HEK293 (cell line): ENCODE results near the gene FBXL4.

ENCODE experiments used
- CTCF ChIA-PET: fragments of 350-600 bp; formaldehyde crosslinking; extraction: SDS; loops from one replicate; lab custom pipeline; 2021; ENCODE audit warnings: antibody characterized with exemption; lab: Yijun Ruan, JAX
- POLR2A ChIA-PET: fragments of 300-600 bp; formaldehyde crosslinking; extraction: SDS; loops from one replicate; lab custom pipeline; 2020; ENCODE audit warnings: antibody characterized with exemption, inconsistent platforms; lab: Yijun Ruan, JAX
- H3K27ac ChIP-seq: fragments of 200-500 bp; sonication (Bioruptor generic); 2 replicates; pipeline ENCODE4 v1.5.1; 2014; ENCODE audit warnings: low read depth, low read length, control low read depth, inconsistent platforms; ENCODE audit errors: extremely low read depth
- H3K36me3 ChIP-seq, 2 experiments: fragments of 200-500 bp in 1 of 2; sonication (Bioruptor generic) in 1 of 2; 1 replicate in 1 of 2; 2 replicates in 1 of 2; pipeline ENCODE4 v1.5.1; 2014 to 2017; ENCODE audit warnings: inconsistent platforms in 2 of 2, low read length in 2 of 2; ENCODE audit not compliant: control insufficient read depth in 2 of 2, insufficient read depth in 1 of 2
- H3K4me1 ChIP-seq: fragments of 200-500 bp; sonication (Bioruptor generic); 2 replicates; pipeline ENCODE4 v1.5.1; 2014; ENCODE audit warnings: mild to moderate bottlenecking, low read length, inconsistent platforms; ENCODE audit not compliant: control insufficient read depth, insufficient read depth
- H3K4me3 ChIP-seq: 2 replicates; pipeline ENCODE4 v1.5.1; 2011; ENCODE audit warnings: low read depth, mild to moderate bottlenecking, control low read depth, low read length, moderate library complexity
- H3K9me3 ChIP-seq: fragments of 200-500 bp; sonication (Bioruptor generic); 2 replicates; pipeline ENCODE4 v1.5.1; 2014; ENCODE audit warnings: low read depth, low read length, inconsistent platforms; ENCODE audit not compliant: control insufficient read depth, insufficient read depth
- BCL6B ChIP-seq: fragments of 450-650 bp; formaldehyde crosslinking; IDR thresholded peaks from 2 replicates; pipeline ENCODE4 v1.5.1; 2017; ENCODE audit warnings: missing biosample characterization, missing genetic modification characterization
- KLF10 ChIP-seq: fragments of 450-650 bp; IDR thresholded peaks from 2 replicates; pipeline ENCODE4 v1.5.1; 2018; ENCODE audit warnings: missing biosample characterization, mild to moderate bottlenecking, missing genetic modification characterization
- MEIS1 ChIP-seq: sonication (generic); formaldehyde crosslinking; IDR thresholded peaks from 2 replicates; pipeline ENCODE4 v1.8.1; 2022; ENCODE audit warnings: missing genetic modification reagents, mild to moderate bottlenecking, borderline replicate concordance
- ZBTB1 ChIP-seq: fragments of 450-650 bp; formaldehyde crosslinking; IDR thresholded peaks from 2 replicates; pipeline ENCODE4 v1.5.1; 2016; ENCODE audit warnings: missing biosample characterization, missing genetic modification characterization
- ZBTB20 ChIP-seq: fragments of 450-650 bp; formaldehyde crosslinking; IDR thresholded peaks from 2 replicates; pipeline ENCODE4 v1.5.1; 2016; ENCODE audit warnings: missing biosample characterization, missing genetic modification characterization
- ZFP37 ChIP-seq: fragments of 450-650 bp; formaldehyde crosslinking; IDR thresholded peaks from 2 replicates; pipeline ENCODE4 v1.5.1; 2016; ENCODE audit warnings: missing biosample characterization, missing genetic modification characterization
- ZFP69B ChIP-seq: fragments of 450-650 bp; formaldehyde crosslinking; IDR thresholded peaks from 2 replicates; pipeline ENCODE4 v1.5.1; 2016; ENCODE audit warnings: missing biosample characterization, missing genetic modification characterization
- ZNF121 ChIP-seq: fragments of 450-650 bp; formaldehyde crosslinking; IDR thresholded peaks from 2 replicates; pipeline ENCODE4 v1.5.1; 2016; ENCODE audit warnings: missing biosample characterization, missing genetic modification characterization
- ZNF133 ChIP-seq: fragments of 450-650 bp; formaldehyde crosslinking; IDR thresholded peaks from 2 replicates; pipeline ENCODE4 v1.5.1; 2016; ENCODE audit warnings: missing biosample characterization, missing genetic modification characterization
- ZNF140 ChIP-seq: fragments of 450-650 bp; formaldehyde crosslinking; IDR thresholded peaks from 2 replicates; pipeline ENCODE4 v1.5.1; 2016; ENCODE audit warnings: missing biosample characterization, missing genetic modification characterization
- ZNF24 ChIP-seq: fragments of 450-650 bp; formaldehyde crosslinking; IDR thresholded peaks from 2 replicates; pipeline ENCODE4 v1.5.1; 2016; ENCODE audit warnings: missing biosample characterization, missing genetic modification characterization
- ZNF423 ChIP-seq: fragments of 450-650 bp; formaldehyde crosslinking; IDR thresholded peaks from 2 replicates; pipeline ENCODE4 v1.5.1; 2016; ENCODE audit warnings: missing biosample characterization, missing genetic modification characterization
- ZNF596 ChIP-seq: fragments of 450-650 bp; IDR thresholded peaks from 2 replicates; pipeline ENCODE4 v1.5.0; 2018; ENCODE audit warnings: missing biosample characterization, mild to moderate bottlenecking, missing genetic modification characterization, moderate library complexity
- ZNF776 ChIP-seq: fragments of 450-650 bp; formaldehyde crosslinking; IDR thresholded peaks from 2 replicates; pipeline ENCODE4 v1.5.0; 2017; ENCODE audit warnings: missing biosample characterization, missing genetic modification characterization, borderline replicate concordance
- ZSCAN30 ChIP-seq: fragments of 450-650 bp; IDR thresholded peaks from 2 replicates; pipeline ENCODE4 v1.5.1; 2018; ENCODE audit warnings: missing biosample characterization, mild to moderate bottlenecking, missing genetic modification characterization, moderate library complexity
- ZXDB ChIP-seq: fragments of 450-650 bp; formaldehyde crosslinking; IDR thresholded peaks from 2 replicates; pipeline ENCODE4 v1.5.1; 2016; ENCODE audit warnings: missing biosample characterization, missing genetic modification characterization
- TF ChIP-seq, protein P1 (sequence below): fragments of 450-650 bp; formaldehyde crosslinking; IDR thresholded peaks from 2 replicates; pipeline ENCODE4 v1.5.1; 2016; ENCODE audit warnings: missing biosample characterization, missing genetic modification characterization
- TF ChIP-seq, protein P2 (sequence below): fragments of 450-650 bp; formaldehyde crosslinking; IDR thresholded peaks from 2 replicates; pipeline ENCODE4 v1.5.1; 2016; ENCODE audit warnings: missing biosample characterization, missing genetic modification characterization, borderline replicate concordance

FBXL4 gene

DNA sequence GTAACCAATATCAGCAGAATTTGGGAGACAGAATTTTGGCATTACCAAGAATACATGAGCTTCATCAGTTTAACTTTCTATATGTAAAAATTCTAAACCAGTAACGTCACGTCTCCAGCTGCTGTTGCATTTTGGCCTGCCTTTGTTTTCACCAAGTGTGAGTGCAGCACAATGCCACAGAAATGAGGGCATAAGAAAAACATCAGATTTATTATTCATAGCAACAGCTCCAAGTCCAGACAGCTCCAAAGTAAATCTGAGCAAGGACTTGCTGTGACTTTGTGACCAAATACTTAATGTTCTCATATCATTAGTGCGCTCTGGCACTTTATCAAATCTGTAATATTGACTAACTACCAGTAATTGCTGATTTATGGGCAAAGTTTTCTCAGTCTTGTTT lies 11.0 kb upstream of the FBXL4 start:
- TF ChIP-seq ZNF121 (tag by site-specific recombination): no peak
- TF ChIP-seq ZNF776 (tag by site-specific recombination): no peak
- no peak for TF ChIP-seq ZNF423
- TF ChIP-seq KLF10 (tag by site-specific recombination): no peak
- no peak for TF ChIP-seq MEIS1 (CRISPR knock-in tag)
- no peak for TF ChIP-seq BCL6B (tag by site-specific recombination)
- no peak for TF ChIP-seq ZBTB20 (tag by site-specific recombination)
- TF ChIP-seq ZNF133 (tag by site-specific recombination): no peak
- no peak for TF ChIP-seq ZNF596 (tag by site-specific recombination)
- no peak for TF ChIP-seq ZNF140 (tag by site-specific recombination)
- TF ChIP-seq ZXDB: no peak
- no peak for TF ChIP-seq ZNF24 (tag by site-specific recombination)
- no peak for TF ChIP-seq ZSCAN30 (tag by site-specific recombination)
- TF ChIP-seq, protein P1, sequence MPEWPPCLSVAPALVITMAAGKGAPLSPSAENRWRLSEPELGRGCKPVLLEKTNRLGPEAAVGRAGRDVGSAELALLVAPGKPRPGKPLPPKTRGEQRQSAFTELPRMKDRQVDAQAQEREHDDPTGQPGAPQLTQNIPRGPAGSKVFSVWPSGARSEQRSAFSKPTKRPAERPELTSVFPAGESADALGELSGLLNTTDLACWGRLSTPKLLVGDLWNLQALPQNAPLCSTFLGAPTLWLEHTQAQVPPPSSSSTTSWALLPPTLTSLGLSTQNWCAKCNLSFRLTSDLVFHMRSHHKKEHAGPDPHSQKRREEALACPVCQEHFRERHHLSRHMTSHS: no peak
- no peak overlapping the region for H3K4me3 ChIP-seq
- POLR2A ChIA-PET: interaction anchor here (0.8 kb wide), 1 partner anchor 11 kb away, joined by 4 read pairs; no protein-coding TSS in a partner anchor
- H3K36me3 ChIP-seq: no peaks in the 10 kb centered on the region
- H3K27ac ChIP-seq: no peak overlapping the region
- CTCF ChIA-PET: interaction anchor here (0.6 to 0.8 kb wide), 2 partner anchors 90 to 1446 kb away, joined by 3 read pairs; no protein-coding TSS in a partner anchor
- no peaks in the 10 kb centered on the region for H3K9me3 ChIP-seq
- H3K4me1 ChIP-seq: no peaks in the 10 kb centered on the region

DNA sequence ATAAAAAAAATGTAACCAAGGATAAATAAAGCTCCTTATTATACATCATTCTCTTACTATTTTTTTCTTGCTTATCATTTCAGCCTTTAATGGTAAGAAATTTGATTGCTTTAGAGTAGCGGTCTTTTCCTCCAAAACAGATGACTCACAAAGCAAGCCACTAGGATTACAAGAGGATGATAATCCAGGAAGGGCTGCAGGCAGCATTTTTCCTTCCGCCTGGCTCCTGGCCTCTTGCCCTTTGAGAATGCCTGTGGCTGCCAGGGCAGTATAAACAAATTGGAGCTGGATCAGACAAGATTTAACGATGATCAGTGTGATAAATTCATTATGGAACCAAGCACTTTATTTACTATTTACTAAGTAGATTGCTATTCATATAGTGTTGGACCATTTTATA lies 9.7 kb upstream of the FBXL4 start:
- Histone ChIP-seq H3K27ac (no peak overlapping the region), H3K36me3 (no peaks in the 10 kb centered on the region), H3K9me3 (no peaks in the 10 kb centered on the region), H3K4me3 (no peak overlapping the region), H3K4me1 (no peaks in the 10 kb centered on the region)
- TF ChIP-seq ZFP69B (tag by site-specific recombination): no peak
- TF ChIP-seq ZBTB1 (tag by site-specific recombination): no peak
- no peak for TF ChIP-seq ZFP37 (tag by site-specific recombination)
- TF ChIP-seq, protein P2, sequence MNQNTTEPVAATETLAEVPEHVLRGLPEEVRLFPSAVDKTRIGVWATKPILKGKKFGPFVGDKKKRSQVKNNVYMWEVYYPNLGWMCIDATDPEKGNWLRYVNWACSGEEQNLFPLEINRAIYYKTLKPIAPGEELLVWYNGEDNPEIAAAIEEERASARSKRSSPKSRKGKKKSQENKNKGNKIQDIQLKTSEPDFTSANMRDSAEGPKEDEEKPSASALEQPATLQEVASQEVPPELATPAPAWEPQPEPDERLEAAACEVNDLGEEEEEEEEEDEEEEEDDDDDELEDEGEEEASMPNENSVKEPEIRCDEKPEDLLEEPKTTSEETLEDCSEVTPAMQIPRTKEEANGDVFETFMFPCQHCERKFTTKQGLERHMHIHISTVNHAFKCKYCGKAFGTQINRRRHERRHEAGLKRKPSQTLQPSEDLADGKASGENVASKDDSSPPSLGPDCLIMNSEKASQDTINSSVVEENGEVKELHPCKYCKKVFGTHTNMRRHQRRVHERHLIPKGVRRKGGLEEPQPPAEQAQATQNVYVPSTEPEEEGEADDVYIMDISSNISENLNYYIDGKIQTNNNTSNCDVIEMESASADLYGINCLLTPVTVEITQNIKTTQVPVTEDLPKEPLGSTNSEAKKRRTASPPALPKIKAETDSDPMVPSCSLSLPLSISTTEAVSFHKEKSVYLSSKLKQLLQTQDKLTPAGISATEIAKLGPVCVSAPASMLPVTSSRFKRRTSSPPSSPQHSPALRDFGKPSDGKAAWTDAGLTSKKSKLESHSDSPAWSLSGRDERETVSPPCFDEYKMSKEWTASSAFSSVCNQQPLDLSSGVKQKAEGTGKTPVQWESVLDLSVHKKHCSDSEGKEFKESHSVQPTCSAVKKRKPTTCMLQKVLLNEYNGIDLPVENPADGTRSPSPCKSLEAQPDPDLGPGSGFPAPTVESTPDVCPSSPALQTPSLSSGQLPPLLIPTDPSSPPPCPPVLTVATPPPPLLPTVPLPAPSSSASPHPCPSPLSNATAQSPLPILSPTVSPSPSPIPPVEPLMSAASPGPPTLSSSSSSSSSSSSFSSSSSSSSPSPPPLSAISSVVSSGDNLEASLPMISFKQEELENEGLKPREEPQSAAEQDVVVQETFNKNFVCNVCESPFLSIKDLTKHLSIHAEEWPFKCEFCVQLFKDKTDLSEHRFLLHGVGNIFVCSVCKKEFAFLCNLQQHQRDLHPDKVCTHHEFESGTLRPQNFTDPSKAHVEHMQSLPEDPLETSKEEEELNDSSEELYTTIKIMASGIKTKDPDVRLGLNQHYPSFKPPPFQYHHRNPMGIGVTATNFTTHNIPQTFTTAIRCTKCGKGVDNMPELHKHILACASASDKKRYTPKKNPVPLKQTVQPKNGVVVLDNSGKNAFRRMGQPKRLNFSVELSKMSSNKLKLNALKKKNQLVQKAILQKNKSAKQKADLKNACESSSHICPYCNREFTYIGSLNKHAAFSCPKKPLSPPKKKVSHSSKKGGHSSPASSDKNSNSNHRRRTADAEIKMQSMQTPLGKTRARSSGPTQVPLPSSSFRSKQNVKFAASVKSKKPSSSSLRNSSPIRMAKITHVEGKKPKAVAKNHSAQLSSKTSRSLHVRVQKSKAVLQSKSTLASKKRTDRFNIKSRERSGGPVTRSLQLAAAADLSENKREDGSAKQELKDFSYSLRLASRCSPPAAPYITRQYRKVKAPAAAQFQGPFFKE: no peak
- CTCF ChIA-PET: interaction anchor here (0.6 to 1.2 kb wide), 3 partner anchors 52 to 162 kb away, joined by 3 to 4 read pairs (median 3); no protein-coding TSS in a partner anchor
- POLR2A ChIA-PET: interaction anchor here (1.4 kb wide), 2 partner anchors 10 to 123 kb away, joined by 4 to 10 read pairs; partner anchors contain the start of genes FBXL4 and POU3F2
